Upper lobe of left lung (tissue), 4 donors: Measurements from ENCODE around the gene HOXD12.

Source experiments
- CTCF ChIP-seq, 6 experiments: fragments of 450-650 bp in 4 of 6; fragments of 200-600 bp in 2 of 6; sonication (generic) in 2 of 6; IDR thresholded peaks; one replicate each; pipeline ENCODE4 v1.5.1; 2016 to 2019; ENCODE audit warnings: antibody characterized with exemption in 6 of 6
- EP300 ChIP-seq, 4 donors: sonication (generic); formaldehyde crosslinking; IDR thresholded peaks; one replicate each; pipeline ENCODE4 v1.5.1; 2017; ENCODE audit warnings: antibody characterized with exemption in 4 of 4, control low read depth in 2 of 4
- POLR2A ChIP-seq, 4 donors: fragments of 450-650 bp; IDR thresholded peaks; one replicate each; pipeline ENCODE4 v1.5.1; 2016 to 2017; ENCODE audit warnings: antibody characterized with exemption in 4 of 4, mild to moderate bottlenecking in 2 of 4
- POLR2AphosphoS5 ChIP-seq, 2 donors: sonication (generic); formaldehyde crosslinking; IDR thresholded peaks; one replicate each; pipeline ENCODE4 v1.5.1; 2017; ENCODE audit warnings: antibody characterized with exemption in 2 of 2

- TF ChIP-seq CTCF (IDR thresholded peaks at IDR 0.05) = no peak
- no peak for TF ChIP-seq POLR2A (IDR thresholded peaks at IDR 0.05)
- no peak for TF ChIP-seq POLR2AphosphoS5 (IDR thresholded peaks at IDR 0.05)
- TF ChIP-seq EP300 (IDR thresholded peaks at IDR 0.05) = no peak
These were observed 27.3 kb upstream of the HOXD12 start for GRCh38 chr2:176072292-176072669.
